Panc1 (cell line): ENCODE measurements around the gene NIPA2. TPM values are rescaled to one million over a fixed set of nuclear protein-coding genes. Genes with fewer than 3 reads are reported as not detected.

Source experiments
- ATAC-seq: fragments of 200-7000 bp; cut with Tn5 transposase; 2 replicates; pipeline ENCODE4 v1.9.1; 2020; ENCODE audit warnings: mild to moderate bottlenecking, moderate library complexity
- BruUV-seq: library from RNA; stranded (reverse); fragments of 400-500 nt; replicated peaks from 2 replicates; lab custom pipeline; 2021; lab: Mats Ljungman, UMichigan
- CTCF ChIA-PET: fragments of 300-600 bp; sonication (Branson Sonifier 250); formaldehyde crosslinking; loops from one replicate; lab custom pipeline; 2022; ENCODE audit warnings: antibody characterized with exemption; lab: Charles Lee
- POLR2A ChIA-PET: fragments of 300-600 bp; sonication (Branson Sonifier 250); formaldehyde crosslinking; loops from one replicate; lab custom pipeline; 2022; ENCODE audit warnings: antibody characterized with exemption; lab: Charles Lee
- DNase-seq: peaks from one replicate; pipeline ENCODE4 v3.0.0-alpha.2; 2010; ENCODE audit warnings: low read depth, low spot score
- H3K27ac ChIP-seq: 2 replicates; pipeline ENCODE4 v1.5.1; 2011; ENCODE audit warnings: mild to moderate bottlenecking, low read length, inconsistent platforms
- H3K27me3 ChIP-seq: fragments of 200-500 bp; sonication (Bioruptor generic); 2 replicates; pipeline ENCODE4 v1.6.0; 2014; ENCODE audit warnings: low read length, inconsistent platforms; ENCODE audit not compliant: control insufficient read depth, insufficient read depth
- H3K36me3 ChIP-seq: fragments of 200-500 bp; sonication (Bioruptor generic); 2 replicates; pipeline ENCODE4 v1.5.1; 2014; ENCODE audit warnings: inconsistent platforms, mild to moderate bottlenecking, low read length, moderate library complexity; ENCODE audit not compliant: control insufficient read depth, insufficient read depth
- H3K4me1 ChIP-seq: 2 replicates; pipeline ENCODE4 v1.5.1; 2011; ENCODE audit warnings: inconsistent platforms, mild to moderate bottlenecking, low read length, moderate library complexity; ENCODE audit not compliant: control insufficient read depth, insufficient read depth
- H3K4me3 ChIP-seq, 2 experiments: 2 replicates each; pipeline ENCODE4 v1.5.1; 2011 to 2012; ENCODE audit warnings: low read depth in 2 of 2, low read length in 2 of 2, mild to moderate bottlenecking in 2 of 2, inconsistent platforms in 1 of 2, moderate library complexity in 1 of 2
- H3K9me3 ChIP-seq: fragments of 200-500 bp; sonication (Bioruptor generic); 2 replicates; pipeline ENCODE4 v1.5.1; 2014; ENCODE audit warnings: low read depth, mild to moderate bottlenecking, inconsistent platforms, low read length, moderate library complexity; ENCODE audit not compliant: control insufficient read depth, insufficient read depth
- POLR2AphosphoS5 ChIP-seq: IDR thresholded peaks from 2 replicates; pipeline ENCODE4 v1.6.1; 2012; ENCODE audit warnings: mild to moderate bottlenecking, low read depth, low read length, moderate library complexity
- SIN3A ChIP-seq: IDR thresholded peaks from 2 replicates; pipeline ENCODE4 v1.6.1; 2012; ENCODE audit warnings: low read depth, mild to moderate bottlenecking, low read length, moderate library complexity, borderline replicate concordance; ENCODE audit not compliant: insufficient read depth
- TCF7L2 ChIP-seq: IDR thresholded peaks from 2 replicates; pipeline ENCODE4 v1.6.1; 2011; ENCODE audit warnings: mild to moderate bottlenecking, low read depth, low read length, inconsistent platforms
- in situ Hi-C: cut with HindIII; loops from 2 replicates; pipeline ENCODE4 v1.10.0; 2016; ENCODE audit warnings: low sequenced_read_pairs, low pct_unique_long_range_greater_than_20kb
- intact Hi-C: fragments of 100-400 bp; cut with micrococcal nuclease; formaldehyde crosslinking; loops from one replicate; pipeline ENCODE4 v1.10.0; 2022; ENCODE audit not compliant: unreplicated experiment
- total RNA-seq: library from RNA; stranded (reverse); gene quantifications from one replicate; pipeline ENCODE4 v1.2.1, GENCODE V29; 2021; ENCODE audit not compliant: unreplicated experiment
- TF ChIP-seq, protein P1 (sequence below): fragments of 450-650 bp; IDR thresholded peaks from 2 replicates; pipeline ENCODE4 v1.5.1; 2017; ENCODE audit warnings: mild to moderate bottlenecking
- TF ChIP-seq, protein P2 (sequence below), 2 experiments: IDR thresholded peaks; 2 replicates each; pipeline ENCODE4 v1.6.1; 2011 to 2012; ENCODE audit warnings: low read depth in 2 of 2, control low read depth in 1 of 2, low read length in 1 of 2, mild to moderate bottlenecking in 1 of 2, moderate library complexity in 1 of 2; ENCODE audit not compliant: insufficient read depth in 1 of 2

NIPA2 gene
- total RNA-seq, 1 experiment from 2014 or later: 94.8 TPM

GRCh38 chr15:22891426-22892210 is 53.2 kb downstream of the NIPA2 start:
- ATAC-seq (no peak), DNase-seq (no peak)
- CTCF ChIA-PET: no interaction called here
- in situ Hi-C loops: no loop called here
- Histone ChIP-seq H3K9me3 (no peaks in the 10 kb centered on the region), H3K4me1 (peaks cover 8% of the 10 kb centered on the region), H3K27ac (no peak overlapping the region), H3K4me3 (no peak overlapping the region), H3K27me3 (no peaks in the 10 kb centered on the region), H3K36me3 (no peaks in the 10 kb centered on the region; the same call in 1 of the 2 replicates)
- POLR2A ChIA-PET: no interaction called here
- BruUV-seq: no TSS peak
- TF ChIP-seq SIN3A: no peak
- TF ChIP-seq, protein P1, sequence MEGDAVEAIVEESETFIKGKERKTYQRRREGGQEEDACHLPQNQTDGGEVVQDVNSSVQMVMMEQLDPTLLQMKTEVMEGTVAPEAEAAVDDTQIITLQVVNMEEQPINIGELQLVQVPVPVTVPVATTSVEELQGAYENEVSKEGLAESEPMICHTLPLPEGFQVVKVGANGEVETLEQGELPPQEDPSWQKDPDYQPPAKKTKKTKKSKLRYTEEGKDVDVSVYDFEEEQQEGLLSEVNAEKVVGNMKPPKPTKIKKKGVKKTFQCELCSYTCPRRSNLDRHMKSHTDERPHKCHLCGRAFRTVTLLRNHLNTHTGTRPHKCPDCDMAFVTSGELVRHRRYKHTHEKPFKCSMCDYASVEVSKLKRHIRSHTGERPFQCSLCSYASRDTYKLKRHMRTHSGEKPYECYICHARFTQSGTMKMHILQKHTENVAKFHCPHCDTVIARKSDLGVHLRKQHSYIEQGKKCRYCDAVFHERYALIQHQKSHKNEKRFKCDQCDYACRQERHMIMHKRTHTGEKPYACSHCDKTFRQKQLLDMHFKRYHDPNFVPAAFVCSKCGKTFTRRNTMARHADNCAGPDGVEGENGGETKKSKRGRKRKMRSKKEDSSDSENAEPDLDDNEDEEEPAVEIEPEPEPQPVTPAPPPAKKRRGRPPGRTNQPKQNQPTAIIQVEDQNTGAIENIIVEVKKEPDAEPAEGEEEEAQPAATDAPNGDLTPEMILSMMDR: no peak
- TF ChIP-seq, protein P2, sequence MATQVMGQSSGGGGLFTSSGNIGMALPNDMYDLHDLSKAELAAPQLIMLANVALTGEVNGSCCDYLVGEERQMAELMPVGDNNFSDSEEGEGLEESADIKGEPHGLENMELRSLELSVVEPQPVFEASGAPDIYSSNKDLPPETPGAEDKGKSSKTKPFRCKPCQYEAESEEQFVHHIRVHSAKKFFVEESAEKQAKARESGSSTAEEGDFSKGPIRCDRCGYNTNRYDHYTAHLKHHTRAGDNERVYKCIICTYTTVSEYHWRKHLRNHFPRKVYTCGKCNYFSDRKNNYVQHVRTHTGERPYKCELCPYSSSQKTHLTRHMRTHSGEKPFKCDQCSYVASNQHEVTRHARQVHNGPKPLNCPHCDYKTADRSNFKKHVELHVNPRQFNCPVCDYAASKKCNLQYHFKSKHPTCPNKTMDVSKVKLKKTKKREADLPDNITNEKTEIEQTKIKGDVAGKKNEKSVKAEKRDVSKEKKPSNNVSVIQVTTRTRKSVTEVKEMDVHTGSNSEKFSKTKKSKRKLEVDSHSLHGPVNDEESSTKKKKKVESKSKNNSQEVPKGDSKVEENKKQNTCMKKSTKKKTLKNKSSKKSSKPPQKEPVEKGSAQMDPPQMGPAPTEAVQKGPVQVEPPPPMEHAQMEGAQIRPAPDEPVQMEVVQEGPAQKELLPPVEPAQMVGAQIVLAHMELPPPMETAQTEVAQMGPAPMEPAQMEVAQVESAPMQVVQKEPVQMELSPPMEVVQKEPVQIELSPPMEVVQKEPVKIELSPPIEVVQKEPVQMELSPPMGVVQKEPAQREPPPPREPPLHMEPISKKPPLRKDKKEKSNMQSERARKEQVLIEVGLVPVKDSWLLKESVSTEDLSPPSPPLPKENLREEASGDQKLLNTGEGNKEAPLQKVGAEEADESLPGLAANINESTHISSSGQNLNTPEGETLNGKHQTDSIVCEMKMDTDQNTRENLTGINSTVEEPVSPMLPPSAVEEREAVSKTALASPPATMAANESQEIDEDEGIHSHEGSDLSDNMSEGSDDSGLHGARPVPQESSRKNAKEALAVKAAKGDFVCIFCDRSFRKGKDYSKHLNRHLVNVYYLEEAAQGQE (IDR thresholded peaks at IDR 0.05; ENCODE audit: insufficient read depth in 1 of 2, low read depth in 2 of 2, low read length in 1 of 2): no peak
- TF ChIP-seq POLR2AphosphoS5: no peak
- no peak for TF ChIP-seq TCF7L2
- intact Hi-C loops: no loop called here

DNA sequence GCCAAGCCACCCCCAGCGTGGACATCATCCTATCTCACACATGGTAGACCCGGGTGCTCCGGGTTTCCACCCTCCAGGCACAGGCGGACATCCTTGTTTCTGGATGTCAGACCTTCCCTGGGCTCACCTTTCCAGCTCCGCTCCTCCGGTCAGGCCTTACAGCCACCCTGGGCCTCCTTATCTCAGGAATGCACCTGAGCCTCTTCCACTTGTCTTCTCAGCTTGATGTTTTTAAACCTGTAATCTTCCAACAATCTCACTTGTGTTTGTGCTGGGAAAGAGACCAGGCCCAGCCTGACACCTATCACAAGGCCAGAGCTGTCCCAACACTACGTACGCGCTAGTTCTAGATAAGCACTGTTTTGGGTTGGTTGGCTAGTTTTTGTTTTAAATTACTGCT is 53.9 kb downstream of the NIPA2 start:
- Histone ChIP-seq H3K27me3 (no peaks in the 10 kb centered on the region), H3K4me3 (no peak overlapping the region), H3K9me3 (no peaks in the 10 kb centered on the region), H3K27ac (no peak overlapping the region), H3K4me1 (peaks cover 8% of the 10 kb centered on the region), H3K36me3 (no peaks in the 10 kb centered on the region; the same call in 1 of the 2 replicates)
- TF ChIP-seq, protein P2 (IDR thresholded peaks at IDR 0.05; ENCODE audit: insufficient read depth in 1 of 2, low read depth in 2 of 2, low read length in 1 of 2): no peak
- TF ChIP-seq, protein P1: no peak
- DNase-seq (no peak), ATAC-seq (no peak)
- POLR2A ChIA-PET: no interaction called here
- in situ Hi-C loops (no loop called here), intact Hi-C loops (no loop called here)
- CTCF ChIA-PET: no interaction called here
- BruUV-seq: no TSS peak
